SK-N-MC (cell line): ENCODE results near the gene HOMER3.

Experiments used
- EZH2 ChIP-seq: fragments of 200-600 bp; sonication (generic); IDR thresholded peaks from one replicate; pipeline ENCODE4 v1.6.1; 2017; ENCODE audit warnings: antibody characterized with exemption
- FOXP2 ChIP-seq: optimal IDR thresholded peaks from 2 replicates; pipeline ENCODE3; 2011; ENCODE audit warnings: mild to moderate bottlenecking, moderate library complexity; ENCODE audit not compliant: insufficient read depth; ENCODE audit errors: extremely low read length, control extremely low read depth
- POLR2AphosphoS5 ChIP-seq: IDR thresholded peaks from 2 replicates; pipeline ENCODE4 v1.6.1; 2012; ENCODE audit warnings: mild to moderate bottlenecking, low read depth, low read length, borderline replicate concordance

DNA sequence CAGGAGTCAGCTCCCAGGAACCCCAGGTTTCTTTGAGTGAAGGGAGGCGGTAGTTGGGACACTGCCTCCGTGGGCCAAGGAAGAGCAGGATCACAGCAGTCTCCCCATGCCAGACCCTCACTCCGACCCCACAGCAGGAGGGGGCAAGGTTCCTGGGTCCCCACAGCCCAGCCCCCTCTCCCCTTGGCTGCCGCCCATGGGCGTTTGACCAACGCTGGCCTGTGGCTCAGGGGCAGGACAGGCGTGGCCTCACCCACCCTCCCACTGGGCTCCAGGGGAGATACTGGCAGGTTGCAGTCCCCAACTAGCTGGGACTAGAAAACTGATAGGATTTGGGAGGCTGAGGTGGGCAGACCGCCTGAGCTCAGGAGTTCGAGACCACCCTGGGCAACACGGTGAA lies 31.0 kb downstream of the HOMER3 start:
- TF ChIP-seq EZH2 = no peak
- no peak for TF ChIP-seq POLR2AphosphoS5
- TF ChIP-seq FOXP2 = no peak
